ENCODE data around the gene VWC2.

DNA sequence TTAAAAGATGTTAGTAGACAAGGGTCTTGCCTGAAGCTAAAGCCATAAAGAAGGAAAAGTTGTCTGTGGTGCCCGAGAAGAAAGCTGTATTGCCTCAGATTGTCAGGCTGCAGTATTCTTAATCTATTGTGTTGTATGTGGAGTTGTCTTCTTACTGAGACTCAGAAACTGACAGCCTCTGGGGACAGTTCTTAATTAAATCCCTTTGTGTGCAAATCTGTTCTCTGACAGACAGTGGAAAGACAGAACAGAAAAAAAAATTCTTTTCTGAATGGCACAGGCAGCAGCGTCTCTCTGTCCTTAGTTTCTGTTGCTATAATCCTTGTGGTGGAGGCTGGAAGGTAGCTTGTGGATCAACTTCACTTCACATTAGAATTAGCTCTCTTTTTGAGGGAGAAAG lies 16.8 kb downstream of the VWC2 start:
- TF ChIP-seq EZH2phosphoT487 (IDR thresholded peaks at IDR 0.05) (no peak), EZH2 (IDR thresholded peaks at IDR 0.05) (no peak)
- TF ChIP-seq, protein P1, sequence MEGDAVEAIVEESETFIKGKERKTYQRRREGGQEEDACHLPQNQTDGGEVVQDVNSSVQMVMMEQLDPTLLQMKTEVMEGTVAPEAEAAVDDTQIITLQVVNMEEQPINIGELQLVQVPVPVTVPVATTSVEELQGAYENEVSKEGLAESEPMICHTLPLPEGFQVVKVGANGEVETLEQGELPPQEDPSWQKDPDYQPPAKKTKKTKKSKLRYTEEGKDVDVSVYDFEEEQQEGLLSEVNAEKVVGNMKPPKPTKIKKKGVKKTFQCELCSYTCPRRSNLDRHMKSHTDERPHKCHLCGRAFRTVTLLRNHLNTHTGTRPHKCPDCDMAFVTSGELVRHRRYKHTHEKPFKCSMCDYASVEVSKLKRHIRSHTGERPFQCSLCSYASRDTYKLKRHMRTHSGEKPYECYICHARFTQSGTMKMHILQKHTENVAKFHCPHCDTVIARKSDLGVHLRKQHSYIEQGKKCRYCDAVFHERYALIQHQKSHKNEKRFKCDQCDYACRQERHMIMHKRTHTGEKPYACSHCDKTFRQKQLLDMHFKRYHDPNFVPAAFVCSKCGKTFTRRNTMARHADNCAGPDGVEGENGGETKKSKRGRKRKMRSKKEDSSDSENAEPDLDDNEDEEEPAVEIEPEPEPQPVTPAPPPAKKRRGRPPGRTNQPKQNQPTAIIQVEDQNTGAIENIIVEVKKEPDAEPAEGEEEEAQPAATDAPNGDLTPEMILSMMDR (IDR thresholded peaks at IDR 0.05) = no peak

All from neural progenitor cell (in vitro differentiated cells).